PC-9 (cell line): ENCODE results near the gene RACK1. TPM values are rescaled to one million over a fixed set of nuclear protein-coding genes. Genes with fewer than 3 reads are reported as not detected.
A peak's percentile ranks its signal among the peaks of the same experiment; 100 is the strongest.

Source experiments
- BruUV-seq: library from RNA; stranded (reverse); fragments of 400-500 nt; replicated peaks from 2 replicates; lab custom pipeline; 2021; lab: Mats Ljungman, UMichigan
- CTCF ChIA-PET: fragments of 300-600 bp; sonication (Branson Sonifier 250); formaldehyde crosslinking; loops from one replicate; lab custom pipeline; 2022; ENCODE audit warnings: antibody characterized with exemption; lab: Charles Lee
- POLR2A ChIA-PET: fragments of 300-600 bp; sonication (Branson Sonifier 250); formaldehyde crosslinking; loops from one replicate; lab custom pipeline; 2022; ENCODE audit warnings: antibody characterized with exemption; ENCODE audit not compliant: unreplicated experiment; lab: Charles Lee
- DNase-seq, 2 experiments: peaks; one replicate each; pipeline versions ENCODE4 v3.0.0 to v3.0.0-alpha.2; 2015 to 2022; ENCODE audit warnings: mixed read lengths in 1 of 2
- H2AFZ ChIP-seq: fragments of 200-600 bp; sonication (generic); 2 replicates; pipeline ENCODE4 v1.8.1; 2017; ENCODE audit warnings: antibody characterized with exemption
- H3F3A ChIP-seq: fragments of 200-600 bp; sonication (generic); 2 replicates; pipeline ENCODE4 v1.8.1; 2017; ENCODE audit warnings: antibody characterized with exemption, mild to moderate bottlenecking, low read depth; ENCODE audit not compliant: insufficient read depth
- H3K27ac ChIP-seq: fragments of 200-600 bp; sonication (generic); 2 replicates; pipeline ENCODE4 v1.6.1; 2016; ENCODE audit warnings: mixed run types
- H3K27me3 ChIP-seq: fragments of 200-600 bp; sonication (generic); 2 replicates; pipeline ENCODE4 v1.6.1; 2016; ENCODE audit warnings: low read depth, mixed run types; ENCODE audit not compliant: insufficient read depth
- H3K36me3 ChIP-seq: fragments of 200-600 bp; sonication (generic); 2 replicates; pipeline ENCODE4 v1.6.1; 2016; ENCODE audit warnings: low read depth, mixed run types
- H3K4me1 ChIP-seq: fragments of 200-600 bp; sonication (generic); replicated peaks from 2 replicates; pipeline ENCODE4 v1.6.1; 2016; ENCODE audit warnings: mixed run types; ENCODE audit not compliant: insufficient read depth
- H3K4me2 ChIP-seq: fragments of 200-600 bp; sonication (generic); 2 replicates; pipeline ENCODE4 v1.6.1; 2017; ENCODE audit warnings: mixed run types
- H3K4me3 ChIP-seq: fragments of 200-600 bp; sonication (generic); 2 replicates; pipeline ENCODE4 v1.6.1; 2016; ENCODE audit warnings: mixed run types
- H3K79me2 ChIP-seq: fragments of 200-600 bp; sonication (generic); 2 replicates; pipeline ENCODE4 v1.6.1; 2017; ENCODE audit warnings: low read depth, mixed run types
- H3K9me2 ChIP-seq: fragments of 200-600 bp; sonication (generic); 2 replicates; pipeline ENCODE4 v1.8.1; 2017; ENCODE audit warnings: mild to moderate bottlenecking; ENCODE audit not compliant: insufficient read depth
- H3K9me3 ChIP-seq: fragments of 200-600 bp; sonication (generic); 2 replicates; pipeline ENCODE4 v1.8.1; 2016; ENCODE audit warnings: low read depth; ENCODE audit not compliant: insufficient read depth
- H4K20me1 ChIP-seq: fragments of 200-600 bp; sonication (generic); 2 replicates; pipeline ENCODE4 v1.8.1; 2017; ENCODE audit not compliant: insufficient read depth
- EZH2 ChIP-seq: fragments of 200-600 bp; sonication (generic); IDR thresholded peaks from 2 replicates; pipeline ENCODE4 v1.8.0; 2017; ENCODE audit warnings: antibody characterized with exemption, low read depth
- intact Hi-C: fragments of 100-400 bp; cut with micrococcal nuclease; formaldehyde crosslinking; loops from one replicate; pipeline ENCODE4 v1.10.0; 2022; ENCODE audit not compliant: unreplicated experiment
- total RNA-seq: library from RNA; stranded (reverse); gene quantifications from 2 replicates; pipeline ENCODE4 v1.2.3, GENCODE V29; 2021
- TF ChIP-seq, protein P1 (sequence below): fragments of 200-600 bp; sonication (generic); conservative IDR thresholded peaks from 2 replicates; pipeline ENCODE4 v1.6.1; 2017; ENCODE audit warnings: mixed run types, antibody characterized with exemption, mild to moderate bottlenecking, moderate library complexity

Gene RACK1
- total RNA-seq, 1 experiment from 2014 or later = 2,373 TPM

DNA sequence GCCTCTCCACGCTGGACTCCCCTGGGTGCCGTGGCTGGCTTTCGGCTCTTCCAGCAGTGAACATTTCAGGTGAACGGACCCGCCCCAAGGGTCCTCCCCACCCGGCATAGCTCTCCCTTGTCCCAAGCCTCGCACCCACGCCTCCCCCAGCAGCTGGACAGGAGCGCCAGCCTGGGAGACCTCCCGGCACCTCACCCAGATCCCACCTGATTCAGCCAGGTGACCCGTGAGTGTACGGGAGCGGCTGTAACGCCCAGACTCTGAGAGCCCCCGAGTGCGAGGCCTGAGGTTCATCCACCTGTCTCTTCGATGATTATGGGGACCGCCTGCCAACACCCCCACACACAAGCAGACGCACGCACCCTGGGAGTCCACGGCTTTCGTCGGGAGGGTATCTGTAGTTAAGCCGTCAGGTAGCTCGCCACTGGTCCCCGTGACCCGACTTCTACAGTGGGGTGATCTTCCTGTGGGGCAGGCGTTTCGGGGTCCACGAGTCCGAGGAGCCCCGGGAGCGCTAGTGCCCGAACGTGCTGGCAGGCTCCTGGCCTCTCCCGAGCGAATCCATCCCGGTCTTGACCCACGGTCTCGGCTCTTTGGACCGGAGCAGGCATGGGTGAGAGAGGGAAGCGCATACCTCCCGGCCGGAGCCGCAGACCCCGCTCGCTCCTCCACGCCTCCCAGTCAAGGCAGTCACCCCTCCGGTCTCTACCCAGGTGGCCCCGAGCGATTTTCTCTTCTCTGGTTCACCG lies 53.6 kb downstream of the RACK1 start:
- Histone ChIP-seq H3K9me2 (no peaks in the 10 kb centered on the region), H3K4me2 (peak overlapping the region; percentile 97), H3K79me2 (no peaks in the 10 kb centered on the region), H3K27ac (no peak overlapping the region), H3F3A (peaks cover 36% of the 10 kb centered on the region), H4K20me1 (no peaks in the 10 kb centered on the region), H3K9me3 (no peaks in the 10 kb centered on the region), H3K27me3 (no peaks in the 10 kb centered on the region), H3K36me3 (no peaks in the 10 kb centered on the region), H2AFZ (peak overlapping the region; percentile 91), H3K4me1 (peaks cover 27% of the 10 kb centered on the region; the same call in 1 of the 2 replicates), H3K4me3 (peak overlapping the region; percentile 98)
- no peak for TF ChIP-seq EZH2
- TF ChIP-seq, protein P1, sequence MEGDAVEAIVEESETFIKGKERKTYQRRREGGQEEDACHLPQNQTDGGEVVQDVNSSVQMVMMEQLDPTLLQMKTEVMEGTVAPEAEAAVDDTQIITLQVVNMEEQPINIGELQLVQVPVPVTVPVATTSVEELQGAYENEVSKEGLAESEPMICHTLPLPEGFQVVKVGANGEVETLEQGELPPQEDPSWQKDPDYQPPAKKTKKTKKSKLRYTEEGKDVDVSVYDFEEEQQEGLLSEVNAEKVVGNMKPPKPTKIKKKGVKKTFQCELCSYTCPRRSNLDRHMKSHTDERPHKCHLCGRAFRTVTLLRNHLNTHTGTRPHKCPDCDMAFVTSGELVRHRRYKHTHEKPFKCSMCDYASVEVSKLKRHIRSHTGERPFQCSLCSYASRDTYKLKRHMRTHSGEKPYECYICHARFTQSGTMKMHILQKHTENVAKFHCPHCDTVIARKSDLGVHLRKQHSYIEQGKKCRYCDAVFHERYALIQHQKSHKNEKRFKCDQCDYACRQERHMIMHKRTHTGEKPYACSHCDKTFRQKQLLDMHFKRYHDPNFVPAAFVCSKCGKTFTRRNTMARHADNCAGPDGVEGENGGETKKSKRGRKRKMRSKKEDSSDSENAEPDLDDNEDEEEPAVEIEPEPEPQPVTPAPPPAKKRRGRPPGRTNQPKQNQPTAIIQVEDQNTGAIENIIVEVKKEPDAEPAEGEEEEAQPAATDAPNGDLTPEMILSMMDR = no peak
- no TSS peak for BruUV-seq
- ChIA-PET POLR2A (interaction anchor here (0.6 to 1.0 kb wide), 2 partner anchors 17 to 52 kb away, joined by 3 to 5 read pairs; no protein-coding TSS in a partner anchor), CTCF (interaction anchor here (0.6 kb wide), 1 partner anchor 66 kb away, joined by 11 read pairs; no protein-coding TSS in a partner anchor)
- intact Hi-C loops = loop anchor here (2.0 to 5.0 kb wide), 3 partner anchors 329 to 1458 kb away; partner anchors contain the start of genes MAML1 and ZFP62
- DNase-seq = peak in 1 of 2 experiments; percentile 23

DNA sequence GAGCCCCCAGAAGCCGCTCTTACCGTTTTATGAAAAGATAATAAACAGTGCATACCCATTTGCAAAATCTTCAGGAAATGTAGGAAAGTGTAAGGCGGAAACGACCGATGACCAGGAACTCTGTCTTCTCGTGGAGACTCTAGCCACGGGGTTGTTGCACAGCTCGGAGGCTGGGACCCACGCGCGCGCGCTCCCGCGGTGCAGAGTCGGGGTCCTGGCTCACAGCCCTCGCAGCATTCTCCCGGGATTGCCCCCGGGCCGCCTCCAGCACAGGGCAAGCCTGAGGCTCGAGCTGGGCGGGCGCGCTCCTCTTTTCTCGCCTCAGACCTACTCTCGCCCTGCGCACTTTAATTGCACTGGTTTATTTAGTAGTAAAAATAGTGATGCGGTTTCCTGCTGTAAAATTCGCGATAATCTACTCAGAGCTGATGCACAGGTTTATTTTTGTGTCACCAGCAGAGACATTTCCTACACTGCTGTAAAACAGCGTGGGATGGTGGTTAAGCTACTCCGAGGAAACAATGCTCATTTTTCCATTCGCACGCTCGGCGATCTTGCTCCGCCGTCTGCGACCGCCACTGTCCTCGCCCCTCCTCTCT lies 54.2 kb downstream of the RACK1 start:
- Histone ChIP-seq H3K27me3 (no peaks in the 10 kb centered on the region), H2AFZ (peak overlapping the region; percentile 91), H3K4me2 (peak overlapping the region; percentile 97), H3K9me3 (no peaks in the 10 kb centered on the region), H3K27ac (no peak overlapping the region), H3K4me3 (peak overlapping the region; percentile 98), H3K79me2 (no peaks in the 10 kb centered on the region), H3K36me3 (no peaks in the 10 kb centered on the region), H3F3A (peaks cover 37% of the 10 kb centered on the region), H4K20me1 (no peaks in the 10 kb centered on the region), H3K9me2 (no peaks in the 10 kb centered on the region), H3K4me1 (peaks cover 30% of the 10 kb centered on the region; the same call in 1 of the 2 replicates)
- TF ChIP-seq, protein P1 = no peak
- no peak for TF ChIP-seq EZH2
- POLR2A ChIA-PET = interaction anchor here (0.6 to 1.0 kb wide), 3 partner anchors 18 to 54 kb away, joined by 3 to 5 read pairs (median 5); partner anchors contain the start of gene RACK1
- CTCF ChIA-PET = interaction anchor here (0.6 kb wide), 1 partner anchor 67 kb away, joined by 11 read pairs; no protein-coding TSS in a partner anchor
- no peak for DNase-seq
- intact Hi-C loops = loop anchor here (2.0 to 5.0 kb wide), 2 partner anchors 329 to 1457 kb away; partner anchors contain the start of genes MAML1 and ZFP62
- no TSS peak for BruUV-seq

DNA sequence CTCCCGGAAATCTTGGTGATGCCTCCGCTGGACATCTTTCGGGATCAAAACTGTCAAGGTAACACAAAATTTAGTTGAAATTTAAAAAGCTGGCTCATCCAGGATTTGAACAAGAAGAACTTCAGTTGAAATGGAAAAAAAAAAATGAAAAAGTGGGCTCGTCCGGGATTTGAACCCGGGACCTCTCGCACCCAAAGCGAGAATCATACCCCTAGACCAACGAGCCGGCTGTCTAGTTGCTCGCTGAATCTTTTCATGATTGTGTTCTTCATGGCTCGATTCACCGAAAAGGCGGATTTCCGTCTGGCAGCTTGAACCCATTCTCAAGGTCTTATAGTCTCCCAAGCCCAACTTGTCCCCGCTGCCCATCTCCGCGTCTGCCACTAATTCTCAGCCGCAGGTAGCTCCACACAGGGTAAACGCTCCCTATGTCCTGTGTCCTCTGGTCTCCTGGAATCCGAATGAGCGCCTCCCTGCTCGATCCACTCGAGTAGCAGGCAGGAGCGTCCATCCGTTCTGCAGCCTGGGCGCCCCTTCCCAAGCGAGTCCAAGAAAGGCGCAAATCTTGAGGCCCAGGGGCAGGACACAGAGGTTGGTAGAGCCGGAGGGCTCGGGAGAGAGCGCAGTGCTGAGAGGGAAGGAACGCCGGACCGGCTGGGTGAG lies 54.9 kb downstream of the RACK1 start:
- Histone ChIP-seq H3K4me3 (peak overlapping the region; percentile 98), H3K27ac (peak overlapping the region; percentile 75), H3K9me2 (no peaks in the 10 kb centered on the region), H3F3A (peaks cover 43% of the 10 kb centered on the region), H3K36me3 (no peaks in the 10 kb centered on the region), H2AFZ (peak overlapping the region; percentile 95), H3K9me3 (no peaks in the 10 kb centered on the region), H3K79me2 (no peaks in the 10 kb centered on the region), H3K4me2 (peak overlapping the region; percentile 97), H3K4me1 (peaks cover 30% of the 10 kb centered on the region; the same call in 1 of the 2 replicates), H3K27me3 (no peaks in the 10 kb centered on the region), H4K20me1 (no peaks in the 10 kb centered on the region)
- peak; percentile 71 to 81 for DNase-seq
- no TSS peak for BruUV-seq
- intact Hi-C loops = loop anchor here (2.0 to 5.0 kb wide), 2 partner anchors 328 to 1457 kb away; partner anchors contain the start of genes MAML1 and ZFP62
- ChIA-PET POLR2A (interaction anchor here (0.7 to 1.0 kb wide), 2 partner anchors 54 to 55 kb away, joined by 5 read pairs; partner anchors contain the start of gene RACK1), CTCF (interaction anchor here (0.7 kb wide), 1 partner anchor 34 kb away, joined by 3 read pairs; the partner anchor contains the start of gene TRIM41)
- TF ChIP-seq EZH2 = no peak
- TF ChIP-seq, protein P1 = no peak
